Neural cell (in vitro differentiated cells): Measurements from ENCODE around the gene ASIC5. TPM values are rescaled to one million over a fixed set of nuclear protein-coding genes. Genes with fewer than 3 reads are reported as not detected.

Experiments
- H2AFZ ChIP-seq: fragments of 200-600, 300-800 bp; sonication (generic), shearing (Covaris generic); 2 replicates; pipeline ENCODE4 v1.6.0; 2014; ENCODE audit warnings: low read depth, mild to moderate bottlenecking, antibody characterized with exemption, low read length, moderate library complexity
- H3F3A ChIP-seq: fragments of 200-600 bp; shearing (Covaris generic); 2 replicates; pipeline ENCODE4 v1.6.1; 2016; ENCODE audit warnings: mild to moderate bottlenecking, moderate library complexity, mixed read lengths, antibody characterized with exemption, low read length; ENCODE audit not compliant: insufficient read depth, poor library complexity, severe bottlenecking
- H3K27ac ChIP-seq: fragments of 200-600, 300-800 bp; sonication (generic), shearing (Covaris generic); 2 replicates; pipeline ENCODE4 v1.5.1; 2014; ENCODE audit warnings: mild to moderate bottlenecking, low read length, moderate library complexity
- H3K27me3 ChIP-seq: fragments of 300-800, 200-600 bp; sonication (generic), shearing (Covaris generic); 2 replicates; pipeline ENCODE4 v1.6.0; 2014; ENCODE audit warnings: mild to moderate bottlenecking, low read depth, low read length, moderate library complexity; ENCODE audit not compliant: insufficient read depth
- H3K36me3 ChIP-seq: fragments of 300-800, 200-600 bp; sonication (generic), shearing (Covaris generic); 2 replicates; pipeline ENCODE4 v1.5.1; 2014; ENCODE audit warnings: mild to moderate bottlenecking, antibody characterized with exemption, low read length, moderate library complexity; ENCODE audit not compliant: insufficient read depth
- H3K4me2 ChIP-seq: fragments of 300-800, 200-600 bp; sonication (generic), shearing (Covaris generic); 2 replicates; pipeline ENCODE4 v1.6.0; 2014; ENCODE audit warnings: mild to moderate bottlenecking, low read length
- H3K4me3 ChIP-seq: fragments of 300-800, 200-600 bp; sonication (generic), shearing (Covaris generic); 2 replicates; pipeline ENCODE4 v1.5.1; 2014; ENCODE audit warnings: mild to moderate bottlenecking, low read length, moderate library complexity
- H3K79me2 ChIP-seq: fragments of 200-600 bp; shearing (Covaris generic); replicated peaks from 2 replicates; pipeline ENCODE4 v1.6.0; 2014; ENCODE audit warnings: mild to moderate bottlenecking, low read length, moderate library complexity; ENCODE audit not compliant: insufficient read depth
- H3K9ac ChIP-seq: fragments of 300-800, 200-600 bp; sonication (generic), shearing (Covaris generic); 2 replicates; pipeline ENCODE4 v1.6.1; 2016; ENCODE audit warnings: mild to moderate bottlenecking, low read length, mixed read lengths
- H3K9me2 ChIP-seq: fragments of 200-600 bp; shearing (Covaris generic); 2 replicates; pipeline ENCODE4 v1.6.1; 2016; ENCODE audit warnings: mild to moderate bottlenecking, low read length, mixed read lengths; ENCODE audit not compliant: insufficient read depth
- H3K9me3 ChIP-seq: fragments of 200-600, 300-800 bp; sonication (generic), shearing (Covaris generic); 2 replicates; pipeline ENCODE4 v1.6.1; 2016; ENCODE audit warnings: mild to moderate bottlenecking, mixed run types, low read length, moderate library complexity, mixed read lengths
- H4K20me1 ChIP-seq: fragments of 200-600 bp; shearing (Covaris generic); 2 replicates; pipeline ENCODE4 v1.6.1; 2016; ENCODE audit warnings: mild to moderate bottlenecking, mixed run types; ENCODE audit not compliant: insufficient read depth
- CTCF ChIP-seq: fragments of 450-650 bp; IDR thresholded peaks from 2 replicates; pipeline ENCODE4 v1.5.1; 2014; ENCODE audit warnings: antibody characterized with exemption, mild to moderate bottlenecking, moderate library complexity; ENCODE audit not compliant: poor library complexity, severe bottlenecking
- EP300 ChIP-seq: fragments of 450-650 bp; conservative IDR thresholded peaks from 2 replicates; pipeline ENCODE4 v1.6.1; 2014; ENCODE audit warnings: antibody characterized with exemption, mild to moderate bottlenecking, moderate library complexity; ENCODE audit not compliant: poor library complexity, severe bottlenecking
- EZH2 ChIP-seq: fragments of 200-600, 300-800 bp; shearing (Covaris generic), sonication (generic); IDR thresholded peaks from 2 replicates; pipeline ENCODE4 v1.6.1; 2014; ENCODE audit warnings: antibody characterized with exemption, low read length, borderline replicate concordance, mild to moderate bottlenecking; ENCODE audit not compliant: insufficient read depth, poor library complexity, severe bottlenecking
- MXI1 ChIP-seq: fragments of 450-650 bp; conservative IDR thresholded peaks from 2 replicates; pipeline ENCODE4 v1.6.1; 2014; ENCODE audit warnings: antibody characterized with exemption, mild to moderate bottlenecking; ENCODE audit not compliant: poor library complexity, severe bottlenecking
- POLR2AphosphoS5 ChIP-seq: IDR thresholded peaks from 2 replicates; pipeline ENCODE4 v1.6.1; 2012
- RAD21 ChIP-seq: fragments of 450-650 bp; conservative IDR thresholded peaks from 2 replicates; pipeline ENCODE4 v1.6.1; 2014; ENCODE audit warnings: antibody characterized with exemption, mild to moderate bottlenecking, moderate library complexity
- REST ChIP-seq: IDR thresholded peaks from 2 replicates; pipeline ENCODE4 v1.6.1; 2012; ENCODE audit warnings: borderline replicate concordance
- SMC3 ChIP-seq: fragments of 450-650 bp; conservative IDR thresholded peaks from 2 replicates; pipeline ENCODE4 v1.6.1; 2014; ENCODE audit warnings: antibody characterized with exemption, mild to moderate bottlenecking, moderate library complexity; ENCODE audit not compliant: poor library complexity
- TAF1 ChIP-seq: IDR thresholded peaks from 2 replicates; pipeline ENCODE4 v1.6.1; 2012; ENCODE audit warnings: low read depth
- polyA plus RNA-seq: library from polyadenylated mRNA; depleted of rRNA; stranded (reverse); fragments of >200 nt; gene quantifications from 2 replicates; pipeline ENCODE4 v1.2.3, GENCODE V29; 2014

The ASIC5 gene
- polyA plus RNA-seq, 1 donor from 2014 or later, result not detected

- H3K4me2 ChIP-seq, result no peak overlapping the region
- no peaks in the 10 kb centered on the region for H3K9me3 ChIP-seq
- no peaks in the 10 kb centered on the region for H3K79me2 ChIP-seq
- H3K9me2 ChIP-seq, result no peaks in the 10 kb centered on the region
- no peaks in the 10 kb centered on the region for H3K27me3 ChIP-seq
- H3F3A ChIP-seq, result no peaks in the 10 kb centered on the region
- H4K20me1 ChIP-seq, result no peaks in the 10 kb centered on the region
- no peak overlapping the region for H3K27ac ChIP-seq
- TF ChIP-seq CTCF (no peak), MXI1 (no peak), RAD21 (no peak), REST (no peak), EZH2 (no peak), SMC3 (no peak), EP300 (no peak), POLR2AphosphoS5 (no peak), TAF1 (no peak)
- no peak overlapping the region for H2AFZ ChIP-seq
- no peak overlapping the region for H3K4me3 ChIP-seq
- no peaks in the 10 kb centered on the region for H3K36me3 ChIP-seq
- H3K9ac ChIP-seq, result no peak overlapping the region
Observed at GRCh38 chr4:155877971-155878370, 11.9 kb upstream of the ASIC5 start.

GRCh38 chr4:155875878-155876277 is 9.8 kb upstream of the ASIC5 start:
- Histone ChIP-seq H3K27ac (no peak overlapping the region), H3F3A (no peaks in the 10 kb centered on the region), H3K36me3 (no peaks in the 10 kb centered on the region), H3K4me3 (no peak overlapping the region), H4K20me1 (no peaks in the 10 kb centered on the region), H3K79me2 (no peaks in the 10 kb centered on the region), H3K9ac (no peak overlapping the region), H3K9me3 (no peaks in the 10 kb centered on the region), H3K4me2 (no peak overlapping the region), H2AFZ (no peak overlapping the region), H3K27me3 (no peaks in the 10 kb centered on the region), H3K9me2 (no peaks in the 10 kb centered on the region)
- TF ChIP-seq CTCF (no peak), TAF1 (no peak), REST (no peak), POLR2AphosphoS5 (no peak), EP300 (no peak)
